Measurements from ENCODE around the gene RCBTB1. TPM values are rescaled to one million over a fixed set of nuclear protein-coding genes. Genes with fewer than 3 reads are reported as not detected.
A peak's percentile ranks its signal among the peaks of the same experiment; 100 is the strongest.

RCBTB1 gene
- total RNA-seq, 1 donor = 19.0 TPM

GRCh38 chr13:49550942-49551644, 34.3 kb downstream of the RCBTB1 start:
- Histone ChIP-seq H3K27me3 (ENCODE audit: insufficient read depth, low read length) (no peaks in the 10 kb centered on the region), H3K4me1 (ENCODE audit: insufficient read depth, low read length) (peaks cover 7% of the 10 kb centered on the region), H3K4me3 (ENCODE audit: low read length) (no peak overlapping the region), H3K9me3 (ENCODE audit: low read depth, low read length) (no peaks in the 10 kb centered on the region)

- H3K27me3 ChIP-seq (ENCODE audit: insufficient read depth, low read length) = no peaks in the 10 kb centered on the region
- no peaks in the 10 kb centered on the region for H3K9me3 ChIP-seq (ENCODE audit: low read depth, low read length)
- peaks cover 7% of the 10 kb centered on the region for H3K4me1 ChIP-seq (ENCODE audit: insufficient read depth, low read length)
- no peak overlapping the region for H3K4me3 ChIP-seq (ENCODE audit: low read length)
Observed at GRCh38 chr13:49549289-49549688, 36.1 kb downstream of the RCBTB1 start.

- Histone ChIP-seq H3K27me3 (ENCODE audit: insufficient read depth, low read length) (no peaks in the 10 kb centered on the region), H3K4me3 (ENCODE audit: low read length) (no peak overlapping the region), H3K4me1 (ENCODE audit: insufficient read depth, low read length) (peaks cover 5% of the 10 kb centered on the region), H3K9me3 (ENCODE audit: low read depth, low read length) (no peaks in the 10 kb centered on the region)
Observed at GRCh38 chr13:49546561-49546960, 38.8 kb downstream of the RCBTB1 start.

GRCh38 chr13:49545661-49546060, 39.7 kb downstream of the RCBTB1 start:
- Histone ChIP-seq H3K4me3 (ENCODE audit: low read length) (no peak overlapping the region), H3K4me1 (ENCODE audit: insufficient read depth, low read length) (peaks cover 1% of the 10 kb centered on the region), H3K27me3 (ENCODE audit: insufficient read depth, low read length) (no peaks in the 10 kb centered on the region), H3K9me3 (ENCODE audit: low read depth, low read length) (no peaks in the 10 kb centered on the region)

GRCh38 chr13:49543656-49544055, 41.7 kb downstream of the RCBTB1 start:
- H3K27me3 ChIP-seq (ENCODE audit: insufficient read depth, low read length) = no peaks in the 10 kb centered on the region
- no peak overlapping the region for H3K4me3 ChIP-seq (ENCODE audit: low read length)
- no peaks in the 10 kb centered on the region for H3K9me3 ChIP-seq (ENCODE audit: low read depth, low read length)
- H3K4me1 ChIP-seq (ENCODE audit: insufficient read depth, low read length) = peaks cover 14% of the 10 kb centered on the region

- Histone ChIP-seq H3K9me3 (ENCODE audit: low read depth, low read length) (no peaks in the 10 kb centered on the region), H3K4me3 (ENCODE audit: low read length) (peak overlapping the region; percentile 15), H3K4me1 (ENCODE audit: insufficient read depth, low read length) (peaks cover 14% of the 10 kb centered on the region), H3K27me3 (ENCODE audit: insufficient read depth, low read length) (no peaks in the 10 kb centered on the region)
Observed at GRCh38 chr13:49540552-49540951, 44.8 kb downstream of the RCBTB1 start.

- Histone ChIP-seq H3K27me3 (ENCODE audit: insufficient read depth, low read length) (no peaks in the 10 kb centered on the region), H3K4me3 (ENCODE audit: low read length) (no peak overlapping the region), H3K9me3 (ENCODE audit: low read depth, low read length) (no peaks in the 10 kb centered on the region), H3K4me1 (ENCODE audit: insufficient read depth, low read length) (peaks cover 14% of the 10 kb centered on the region)
Observed at GRCh38 chr13:49539746-49540145, 45.6 kb downstream of the RCBTB1 start.

- H3K4me3 ChIP-seq (ENCODE audit: low read length) = no peak overlapping the region
- peaks cover 14% of the 10 kb centered on the region for H3K4me1 ChIP-seq (ENCODE audit: insufficient read depth, low read length)
Observed at GRCh38 chr13:49539313-49539712, 46.0 kb downstream of the RCBTB1 start.

GRCh38 chr13:49538404-49538803, 47.0 kb downstream of the RCBTB1 start:
- peaks cover 22% of the 10 kb centered on the region for H3K4me1 ChIP-seq (ENCODE audit: insufficient read depth, low read length)
- H3K27me3 ChIP-seq (ENCODE audit: insufficient read depth, low read length) = no peaks in the 10 kb centered on the region
- H3K9me3 ChIP-seq (ENCODE audit: low read depth, low read length) = no peaks in the 10 kb centered on the region
- H3K4me3 ChIP-seq (ENCODE audit: low read length) = no peak overlapping the region

More at GRCh38 chr13:49539313-49539712, 46.0 kb downstream of the RCBTB1 start:
- no peaks in the 10 kb centered on the region for H3K9me3 ChIP-seq (ENCODE audit: low read depth, low read length)
- H3K27me3 ChIP-seq (ENCODE audit: insufficient read depth, low read length) = no peaks in the 10 kb centered on the region

- Histone ChIP-seq H3K4me1 (ENCODE audit: insufficient read depth, low read length) (peaks cover 22% of the 10 kb centered on the region), H3K27me3 (ENCODE audit: insufficient read depth, low read length) (no peaks in the 10 kb centered on the region), H3K4me3 (ENCODE audit: low read length) (no peak overlapping the region), H3K9me3 (ENCODE audit: low read depth, low read length) (no peaks in the 10 kb centered on the region)
Observed at GRCh38 chr13:49536144-49536873, 49.0 kb downstream of the RCBTB1 start.

GRCh38 chr13:49533591-49534269, 51.6 kb downstream of the RCBTB1 start:
- Histone ChIP-seq H3K27me3 (ENCODE audit: insufficient read depth, low read length) (no peaks in the 10 kb centered on the region), H3K4me3 (ENCODE audit: low read length) (no peak overlapping the region), H3K9me3 (ENCODE audit: low read depth, low read length) (no peaks in the 10 kb centered on the region), H3K4me1 (ENCODE audit: insufficient read depth, low read length) (peaks cover 19% of the 10 kb centered on the region)

GRCh38 chr13:49533011-49533410, 52.3 kb downstream of the RCBTB1 start:
- H3K9me3 ChIP-seq (ENCODE audit: low read depth, low read length) = no peaks in the 10 kb centered on the region
- peaks cover 19% of the 10 kb centered on the region for H3K4me1 ChIP-seq (ENCODE audit: insufficient read depth, low read length)
- H3K4me3 ChIP-seq (ENCODE audit: low read length) = no peak overlapping the region
- H3K27me3 ChIP-seq (ENCODE audit: insufficient read depth, low read length) = no peaks in the 10 kb centered on the region

- no peaks in the 10 kb centered on the region for H3K27me3 ChIP-seq (ENCODE audit: insufficient read depth, low read length)
- no peaks in the 10 kb centered on the region for H3K9me3 ChIP-seq (ENCODE audit: low read depth, low read length)
- no peak overlapping the region for H3K4me3 ChIP-seq (ENCODE audit: low read length)
- H3K4me1 ChIP-seq (ENCODE audit: insufficient read depth, low read length) = peaks cover 19% of the 10 kb centered on the region
Observed at GRCh38 chr13:49532593-49532992, 52.8 kb downstream of the RCBTB1 start.

GRCh38 chr13:49530457-49530856, 54.9 kb downstream of the RCBTB1 start:
- Histone ChIP-seq H3K4me1 (ENCODE audit: insufficient read depth, low read length) (peaks cover 19% of the 10 kb centered on the region), H3K27me3 (ENCODE audit: insufficient read depth, low read length) (no peaks in the 10 kb centered on the region), H3K4me3 (ENCODE audit: low read length) (no peak overlapping the region), H3K9me3 (ENCODE audit: low read depth, low read length) (no peaks in the 10 kb centered on the region)

GRCh38 chr13:49528161-49528560, 57.2 kb downstream of the RCBTB1 start:
- H3K9me3 ChIP-seq (ENCODE audit: low read depth, low read length) = no peaks in the 10 kb centered on the region
- no peak overlapping the region for H3K4me3 ChIP-seq (ENCODE audit: low read length)
- peaks cover 11% of the 10 kb centered on the region for H3K4me1 ChIP-seq (ENCODE audit: insufficient read depth, low read length)
- no peaks in the 10 kb centered on the region for H3K27me3 ChIP-seq (ENCODE audit: insufficient read depth, low read length)
